Dedifferentiated amniotic fluid mesenchymal stem cell (primary cell): Measurements from ENCODE around the gene PDE1C.
A peak's percentile ranks its signal among the peaks of the same experiment; 100 is the strongest.
"Not testable (repeated sequence)": the region's sequence is repeated elsewhere in the genome, so short reads cannot be mapped to it uniquely, and the experiment has no call there.

Experiments used
- DNase-seq: peaks from one replicate; pipeline ENCODE4 v3.0.0-alpha.2; 2016; ENCODE audit errors: extremely low spot score

PDE1C gene

GRCh38 chr7:32043688-32044087 lies 26.5 kb downstream of the PDE1C start:
- peak; percentile 65 for DNase-seq

- DNase-seq = no peak
Measured at GRCh38 chr7:32042900-32043299, 27.3 kb downstream of the PDE1C start.

- DNase-seq = no peak
Measured at GRCh38 chr7:32039000-32039756, 31.0 kb downstream of the PDE1C start.

- no peak for DNase-seq
Measured at GRCh38 chr7:32037650-32038198, 32.5 kb downstream of the PDE1C start.

- peak; percentile 47 for DNase-seq
Measured at GRCh38 chr7:32036557-32036956, 33.6 kb downstream of the PDE1C start.

GRCh38 chr7:32034052-32034451 lies 36.2 kb downstream of the PDE1C start:
- no peak for DNase-seq

GRCh38 chr7:32033006-32033405 lies 37.2 kb downstream of the PDE1C start:
- DNase-seq = no peak

GRCh38 chr7:32032211-32032610 lies 38.0 kb downstream of the PDE1C start:
- DNase-seq = no peak

- no peak for DNase-seq
Measured at GRCh38 chr7:32030904-32031692, 39.1 kb downstream of the PDE1C start.

GRCh38 chr7:32026083-32026425 lies 44.2 kb downstream of the PDE1C start:
- no peak for DNase-seq

GRCh38 chr7:32025381-32026082 lies 44.7 kb downstream of the PDE1C start:
- DNase-seq = no peak

- no peak for DNase-seq
Measured at GRCh38 chr7:32023376-32023775, 46.8 kb downstream of the PDE1C start.

- no peak for DNase-seq
Measured at GRCh38 chr7:32022966-32023365, 47.2 kb downstream of the PDE1C start.

GRCh38 chr7:32020551-32021159 lies 49.6 kb downstream of the PDE1C start:
- DNase-seq = peak; percentile 24

- DNase-seq = no peak
Measured at GRCh38 chr7:32018845-32019578, 51.2 kb downstream of the PDE1C start.

GRCh38 chr7:32015133-32015532 lies 55.1 kb downstream of the PDE1C start:
- no peak for DNase-seq

GRCh38 chr7:32013471-32013870 lies 56.7 kb downstream of the PDE1C start:
- not testable (repeated sequence) for DNase-seq

- no peak for DNase-seq
Measured at GRCh38 chr7:32005577-32005976, 64.6 kb downstream of the PDE1C start.

- no peak for DNase-seq
Measured at GRCh38 chr7:32001948-32002347, 68.3 kb downstream of the PDE1C start.

GRCh38 chr7:31997423-31997822 lies 72.8 kb downstream of the PDE1C start:
- DNase-seq = no peak

- no peak for DNase-seq
Measured at GRCh38 chr7:31995134-31995533, 75.1 kb downstream of the PDE1C start.
